ENCODE results near the gene SLC4A1AP. TPM values are rescaled to one million over a fixed set of nuclear protein-coding genes. Genes with fewer than 3 reads are reported as not detected.

Gene SLC4A1AP
- total RNA-seq, 1 donor from 2014 or later = 19.1 TPM

GRCh38 chr2:27647289-27647688, 16.4 kb upstream of the SLC4A1AP start:
- no peak for DNase-seq (ENCODE audit: low spot score in 2 of 2, unreplicated experiment in 2 of 2)
- Mint-ChIP-seq H3K4me1 (no peaks in the 10 kb centered on the region), H3K36me3 (peaks cover 35% of the 10 kb centered on the region), H3K27ac (no peak overlapping the region), H3K4me3 (no peak overlapping the region), H3K9me3 (no peaks in the 10 kb centered on the region), H3K27me3 (ENCODE audit: low read depth) (no peaks in the 10 kb centered on the region)
- TF ChIP-seq CTCF (IDR thresholded peaks at IDR 0.05; ENCODE audit: unreplicated experiment) = no peak

- H3K4me3 Mint-ChIP-seq = no peak overlapping the region
- no peaks in the 10 kb centered on the region for H3K9me3 Mint-ChIP-seq
- no peaks in the 10 kb centered on the region for H3K27me3 Mint-ChIP-seq (ENCODE audit: low read depth)
- no peak for DNase-seq (ENCODE audit: low spot score in 2 of 2, unreplicated experiment in 2 of 2)
- H3K36me3 Mint-ChIP-seq = peaks cover 39% of the 10 kb centered on the region
- TF ChIP-seq CTCF (IDR thresholded peaks at IDR 0.05; ENCODE audit: unreplicated experiment) = no peak
- no peak overlapping the region for H3K27ac Mint-ChIP-seq
- no peaks in the 10 kb centered on the region for H3K4me1 Mint-ChIP-seq
Observed at GRCh38 chr2:27647737-27648136, 16.0 kb upstream of the SLC4A1AP start.

- no peak for TF ChIP-seq CTCF (IDR thresholded peaks at IDR 0.05; ENCODE audit: unreplicated experiment)
- Mint-ChIP-seq H3K4me1 (no peaks in the 10 kb centered on the region), H3K36me3 (peaks cover 51% of the 10 kb centered on the region), H3K4me3 (no peak overlapping the region), H3K27ac (no peak overlapping the region), H3K9me3 (no peaks in the 10 kb centered on the region), H3K27me3 (ENCODE audit: low read depth) (no peaks in the 10 kb centered on the region)
- no peak for DNase-seq (ENCODE audit: low spot score in 2 of 2, unreplicated experiment in 2 of 2)
Observed at GRCh38 chr2:27651056-27651455, 12.6 kb upstream of the SLC4A1AP start.

GRCh38 chr2:27652341-27652740, 11.3 kb upstream of the SLC4A1AP start:
- H3K4me1 Mint-ChIP-seq = no peaks in the 10 kb centered on the region
- H3K36me3 Mint-ChIP-seq = peaks cover 51% of the 10 kb centered on the region
- TF ChIP-seq CTCF (IDR thresholded peaks at IDR 0.05; ENCODE audit: unreplicated experiment) = no peak

GRCh38 chr2:27652790-27653189, 10.9 kb upstream of the SLC4A1AP start:
- H3K4me3 Mint-ChIP-seq = no peak overlapping the region
- no peak for TF ChIP-seq CTCF (IDR thresholded peaks at IDR 0.05; ENCODE audit: unreplicated experiment)
- no peak for DNase-seq (ENCODE audit: low spot score in 2 of 2, unreplicated experiment in 2 of 2)
- no peak overlapping the region for H3K27ac Mint-ChIP-seq
- H3K36me3 Mint-ChIP-seq = peaks cover 47% of the 10 kb centered on the region
- H3K9me3 Mint-ChIP-seq = no peaks in the 10 kb centered on the region
- no peaks in the 10 kb centered on the region for H3K4me1 Mint-ChIP-seq
- H3K27me3 Mint-ChIP-seq (ENCODE audit: low read depth) = no peaks in the 10 kb centered on the region

More at GRCh38 chr2:27652341-27652740, 11.3 kb upstream of the SLC4A1AP start:
- Mint-ChIP-seq H3K27ac (no peak overlapping the region), H3K27me3 (ENCODE audit: low read depth) (no peaks in the 10 kb centered on the region), H3K9me3 (no peaks in the 10 kb centered on the region), H3K4me3 (no peak overlapping the region)
- DNase-seq (ENCODE audit: low spot score in 2 of 2, unreplicated experiment in 2 of 2) = no peak

- Mint-ChIP-seq H3K4me3 (no peak overlapping the region), H3K36me3 (peaks cover 43% of the 10 kb centered on the region), H3K9me3 (no peaks in the 10 kb centered on the region), H3K4me1 (no peaks in the 10 kb centered on the region), H3K27me3 (ENCODE audit: low read depth) (no peaks in the 10 kb centered on the region), H3K27ac (no peak overlapping the region)
- DNase-seq (ENCODE audit: low spot score in 2 of 2, unreplicated experiment in 2 of 2) = no peak
- no peak for TF ChIP-seq CTCF (IDR thresholded peaks at IDR 0.05; ENCODE audit: unreplicated experiment)
Observed at GRCh38 chr2:27653397-27653796, 10.3 kb upstream of the SLC4A1AP start.

Data from mesothelial cell of epicardium (in vitro differentiated cells).